Erythroblast (primary cell): ENCODE data around the gene ANKRD13D.

Experiments
- DNase-seq, 2 experiments: peaks; one replicate each; lab custom pipeline; 2025; lab: John Stamatoyannopoulos, UW
- GATA1 ChIP-seq: IDR thresholded peaks from 2 replicates; pipeline ENCODE4 v1.6.1; 2011; ENCODE audit warnings: low read depth, mild to moderate bottlenecking, control low read depth, low read length, moderate library complexity
- POLR2A ChIP-seq: IDR thresholded peaks from 2 replicates; pipeline ENCODE4 v1.6.1; 2011; ENCODE audit warnings: mild to moderate bottlenecking, low read length

Gene ANKRD13D

DNA sequence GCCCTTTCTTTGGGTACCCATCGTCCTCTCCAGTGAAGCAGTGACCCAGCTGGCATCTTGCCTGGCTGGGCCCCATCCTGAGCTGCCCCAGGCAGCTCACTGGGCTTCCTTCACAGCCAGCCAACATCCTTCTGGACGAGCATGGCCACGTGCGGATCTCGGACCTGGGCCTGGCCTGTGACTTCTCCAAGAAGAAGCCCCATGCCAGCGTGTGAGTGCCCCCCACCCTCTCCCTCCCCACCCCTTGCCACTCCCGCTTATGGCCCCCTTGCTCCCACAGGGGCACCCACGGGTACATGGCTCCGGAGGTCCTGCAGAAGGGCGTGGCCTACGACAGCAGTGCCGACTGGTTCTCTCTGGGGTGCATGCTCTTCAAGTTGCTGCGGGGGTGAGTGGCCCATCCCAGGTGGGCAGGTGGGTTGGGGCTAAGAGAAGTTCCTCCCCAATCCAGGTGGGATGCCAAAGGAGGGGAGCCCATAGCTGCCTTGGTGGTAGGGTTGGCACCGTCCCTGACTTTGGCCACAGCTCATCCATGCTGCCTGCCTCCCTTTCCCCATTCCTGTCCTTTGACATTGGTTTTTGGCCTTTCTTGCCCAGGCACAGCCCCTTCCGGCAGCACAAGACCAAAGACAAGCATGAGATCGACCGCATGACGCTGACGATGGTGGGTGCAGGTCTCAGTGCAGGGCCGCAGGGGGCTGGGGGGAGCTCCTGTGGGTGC lies 6.8 kb upstream of the ANKRD13D start:
- TF ChIP-seq POLR2A (no peak), GATA1 (no peak)
- no peak for DNase-seq

DNA sequence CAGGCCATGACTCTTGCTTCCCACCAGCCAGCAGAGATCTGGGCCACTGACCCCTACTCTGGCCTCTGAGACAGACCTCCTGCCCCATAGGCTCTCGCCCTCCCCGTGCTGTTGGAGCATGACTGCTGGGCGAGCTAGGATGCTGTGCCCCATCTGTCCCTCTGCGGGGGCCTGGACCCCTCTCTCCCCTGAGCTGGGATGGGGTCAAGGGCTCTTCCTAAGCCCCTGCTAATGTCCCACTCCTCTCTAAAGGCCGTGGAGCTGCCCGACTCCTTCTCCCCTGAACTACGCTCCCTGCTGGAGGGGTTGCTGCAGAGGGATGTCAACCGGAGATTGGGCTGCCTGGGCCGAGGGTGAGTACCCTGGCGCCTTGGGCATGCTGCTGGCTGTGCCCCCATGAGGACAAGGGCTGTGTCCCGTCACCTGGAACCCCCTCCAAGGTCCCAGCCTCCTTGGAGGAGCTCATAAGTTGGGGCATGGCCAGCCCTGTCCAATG lies 6.2 kb upstream of the ANKRD13D start:
- DNase-seq = no peak
- TF ChIP-seq POLR2A (no peak), GATA1 (no peak)

DNA sequence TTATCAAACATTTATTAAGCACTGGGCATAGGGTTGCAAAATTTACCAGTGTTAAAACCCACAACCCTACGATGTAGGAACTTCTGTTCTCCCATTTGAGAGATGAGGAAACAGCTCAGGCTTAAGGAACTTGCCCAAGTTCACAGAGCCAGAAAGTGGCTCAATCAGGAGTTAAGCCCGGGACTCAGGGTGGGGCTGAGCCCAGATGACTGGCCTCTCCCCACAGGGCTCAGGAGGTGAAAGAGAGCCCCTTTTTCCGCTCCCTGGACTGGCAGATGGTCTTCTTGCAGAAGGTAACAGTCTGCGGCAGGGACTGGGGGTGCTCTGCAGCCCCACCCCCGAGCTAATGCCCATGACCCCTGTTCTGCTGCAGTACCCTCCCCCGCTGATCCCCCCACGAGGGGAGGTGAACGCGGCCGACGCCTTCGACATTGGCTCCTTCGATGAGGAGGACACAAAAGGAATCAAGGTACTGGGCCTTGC lies 5.6 kb upstream of the ANKRD13D start:
- TF ChIP-seq GATA1 = no peak
- no peak for TF ChIP-seq POLR2A
- no peak for DNase-seq

DNA sequence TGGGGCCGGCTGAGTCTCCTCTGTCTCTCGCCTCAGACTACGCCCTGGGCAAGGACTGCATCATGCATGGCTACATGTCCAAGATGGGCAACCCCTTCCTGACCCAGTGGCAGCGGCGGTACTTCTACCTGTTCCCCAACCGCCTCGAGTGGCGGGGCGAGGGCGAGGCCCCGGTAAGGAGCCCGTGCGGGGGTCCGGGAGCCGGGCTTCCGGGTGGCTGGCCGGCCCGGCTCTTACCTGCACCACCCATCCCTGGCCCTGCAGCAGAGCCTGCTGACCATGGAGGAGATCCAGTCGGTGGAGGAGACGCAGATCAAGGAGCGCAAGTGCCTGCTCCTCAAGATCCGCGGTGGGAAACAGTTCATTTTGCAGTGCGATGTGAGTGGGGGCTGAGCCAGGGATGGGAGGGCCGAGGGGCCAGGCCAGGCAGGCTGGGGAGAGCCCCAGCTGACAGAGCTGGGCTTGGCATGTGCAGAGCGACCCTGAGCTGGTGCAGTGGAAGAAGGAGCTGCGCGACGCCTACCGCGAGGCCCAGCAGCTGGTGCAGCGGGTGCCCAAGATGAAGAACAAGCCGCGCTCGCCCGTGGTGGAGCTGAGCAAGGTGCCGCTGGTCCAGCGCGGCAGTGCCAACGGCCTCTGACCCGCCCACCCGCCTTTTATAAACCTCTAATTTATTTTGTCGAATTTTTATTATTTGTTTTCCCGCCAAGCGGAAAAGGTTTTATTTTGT lies 4.1 kb upstream of the ANKRD13D start:
- no peak for DNase-seq
- no peak for TF ChIP-seq GATA1
- no peak for TF ChIP-seq POLR2A

DNA sequence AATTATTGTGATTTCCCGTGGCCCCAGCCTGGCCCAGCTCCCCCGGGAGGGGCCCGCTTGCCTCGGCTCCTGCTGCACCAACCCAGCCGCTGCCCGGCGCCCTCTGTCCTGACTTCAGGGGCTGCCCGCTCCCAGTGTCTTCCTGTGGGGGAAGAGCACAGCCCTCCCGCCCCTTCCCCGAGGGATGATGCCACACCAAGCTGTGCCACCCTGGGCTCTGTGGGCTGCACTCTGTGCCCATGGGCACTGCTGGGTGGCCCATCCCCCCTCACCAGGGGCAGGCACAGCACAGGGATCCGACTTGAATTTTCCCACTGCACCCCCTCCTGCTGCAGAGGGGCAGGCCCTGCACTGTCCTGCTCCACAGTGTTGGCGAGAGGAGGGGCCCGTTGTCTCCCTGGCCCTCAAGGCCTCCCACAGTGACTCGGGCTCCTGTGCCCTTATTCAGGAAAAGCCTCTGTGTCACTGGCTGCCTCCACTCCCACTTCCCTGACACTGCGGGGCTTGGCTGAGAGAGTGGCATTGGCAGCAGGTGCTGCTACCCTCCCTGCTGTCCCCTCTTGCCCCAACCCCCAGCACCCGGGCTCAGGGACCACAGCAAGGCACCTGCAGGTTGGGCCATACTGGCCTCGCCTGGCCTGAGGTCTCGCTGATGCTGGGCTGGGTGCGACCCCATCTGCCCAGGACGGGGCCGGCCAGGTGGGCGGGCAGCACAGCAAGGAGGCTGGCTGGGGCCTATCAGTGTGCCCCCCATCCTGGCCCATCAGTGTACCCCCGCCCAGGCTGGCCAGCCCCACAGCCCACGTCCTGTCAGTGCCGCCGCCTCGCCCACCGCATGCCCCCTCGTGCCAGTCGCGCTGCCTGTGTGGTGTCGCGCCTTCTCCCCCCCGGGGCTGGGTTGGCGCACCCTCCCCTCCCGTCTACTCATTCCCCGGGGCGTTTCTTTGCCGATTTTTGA lies 3.3 kb upstream of the ANKRD13D start:
- TF ChIP-seq GATA1 = no peak
- TF ChIP-seq POLR2A = no peak
- no peak for DNase-seq

DNA sequence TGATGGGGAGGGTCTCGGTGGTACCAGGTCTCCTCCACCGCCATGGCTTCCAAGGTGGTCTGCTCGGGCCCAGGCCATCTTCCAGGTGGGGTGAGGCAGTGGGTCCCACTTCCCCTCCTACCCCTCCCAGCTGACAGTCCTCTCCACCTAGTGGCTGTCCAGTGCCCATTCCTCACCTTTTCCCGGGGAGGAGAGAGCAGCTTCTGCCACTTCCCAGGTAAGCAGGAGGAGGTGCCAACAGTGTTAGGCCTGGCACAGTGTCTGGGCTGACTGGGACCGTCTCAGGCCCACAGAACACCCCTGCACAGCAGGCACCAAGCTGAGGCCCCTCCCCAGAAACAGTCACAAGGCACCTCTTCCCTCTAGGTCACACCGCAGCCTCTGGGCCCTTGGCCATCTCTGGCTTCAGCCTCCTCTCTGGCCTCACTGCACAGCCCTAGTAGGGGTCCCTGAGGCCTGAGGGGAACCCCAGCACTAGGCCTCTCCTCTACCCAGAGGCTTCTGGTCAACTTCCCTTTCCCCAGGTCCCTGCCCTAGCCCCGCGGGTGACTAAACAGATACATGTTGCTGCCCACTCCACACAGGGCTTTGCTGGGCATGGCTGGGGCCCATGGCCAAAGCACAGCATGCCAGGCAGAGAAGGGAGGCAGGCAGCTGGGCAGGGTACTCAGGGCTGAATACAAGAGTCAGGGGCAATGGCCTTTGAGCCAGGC lies 2.3 kb upstream of the ANKRD13D start:
- DNase-seq = no peak
- TF ChIP-seq POLR2A (no peak), GATA1 (no peak)

DNA sequence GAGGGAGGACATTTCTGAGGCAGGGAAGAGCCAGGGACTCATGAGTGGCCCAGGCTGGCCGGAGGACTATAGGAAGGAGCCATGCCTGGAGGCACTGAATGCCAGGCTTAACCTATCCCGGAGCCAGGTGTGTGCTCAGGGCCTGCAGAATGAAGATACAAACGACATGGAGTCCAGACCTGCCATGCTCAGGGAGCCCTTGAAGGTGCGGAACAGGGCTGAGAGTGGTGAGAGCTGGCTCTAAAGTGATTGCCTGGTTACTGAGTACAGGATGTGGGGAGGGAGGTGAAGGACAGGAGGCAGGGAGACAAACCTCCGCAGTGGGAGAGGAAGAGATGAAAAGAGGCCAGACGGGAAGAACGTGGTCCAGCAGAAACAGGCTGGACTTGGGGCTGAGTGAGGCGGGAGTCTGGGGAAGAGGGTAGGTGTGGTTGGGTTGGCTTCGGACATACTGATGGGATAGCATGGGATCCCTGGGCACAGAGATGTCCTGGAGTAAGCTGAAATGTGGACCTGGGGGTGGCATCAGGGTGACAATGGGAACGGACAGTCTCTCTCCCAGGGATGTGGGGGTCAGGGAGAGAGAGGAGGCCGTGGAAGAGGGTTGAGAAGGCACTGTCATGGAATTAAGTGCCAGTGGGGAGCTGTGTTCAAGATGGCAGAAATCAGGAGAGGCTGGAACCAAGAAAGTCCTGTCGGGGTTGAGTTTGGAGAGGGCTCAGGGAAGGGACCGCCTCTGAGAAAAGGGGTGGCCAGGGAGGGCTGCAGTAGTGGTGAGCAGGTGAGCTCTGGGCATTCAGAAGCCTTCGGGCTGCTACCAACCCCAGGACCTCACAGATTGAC lies 1.5 kb upstream of the ANKRD13D start:
- no peak for DNase-seq
- TF ChIP-seq GATA1 (no peak), POLR2A (no peak)

DNA sequence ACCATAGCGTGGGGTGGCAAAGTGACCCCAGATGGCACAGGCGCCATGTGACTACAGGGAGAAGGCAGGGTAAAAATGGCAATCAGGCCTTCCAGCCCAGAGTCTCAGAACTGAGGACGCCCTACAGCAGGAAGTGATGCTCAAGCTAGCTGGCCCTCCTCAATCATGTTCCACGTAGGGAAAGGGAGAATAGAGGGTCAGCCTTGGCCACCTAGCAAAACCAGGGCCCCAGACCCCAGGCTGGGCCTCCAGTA lies 978 bp upstream of the ANKRD13D start:
- TF ChIP-seq GATA1 (no peak), POLR2A (no peak)
- no peak for DNase-seq

DNA sequence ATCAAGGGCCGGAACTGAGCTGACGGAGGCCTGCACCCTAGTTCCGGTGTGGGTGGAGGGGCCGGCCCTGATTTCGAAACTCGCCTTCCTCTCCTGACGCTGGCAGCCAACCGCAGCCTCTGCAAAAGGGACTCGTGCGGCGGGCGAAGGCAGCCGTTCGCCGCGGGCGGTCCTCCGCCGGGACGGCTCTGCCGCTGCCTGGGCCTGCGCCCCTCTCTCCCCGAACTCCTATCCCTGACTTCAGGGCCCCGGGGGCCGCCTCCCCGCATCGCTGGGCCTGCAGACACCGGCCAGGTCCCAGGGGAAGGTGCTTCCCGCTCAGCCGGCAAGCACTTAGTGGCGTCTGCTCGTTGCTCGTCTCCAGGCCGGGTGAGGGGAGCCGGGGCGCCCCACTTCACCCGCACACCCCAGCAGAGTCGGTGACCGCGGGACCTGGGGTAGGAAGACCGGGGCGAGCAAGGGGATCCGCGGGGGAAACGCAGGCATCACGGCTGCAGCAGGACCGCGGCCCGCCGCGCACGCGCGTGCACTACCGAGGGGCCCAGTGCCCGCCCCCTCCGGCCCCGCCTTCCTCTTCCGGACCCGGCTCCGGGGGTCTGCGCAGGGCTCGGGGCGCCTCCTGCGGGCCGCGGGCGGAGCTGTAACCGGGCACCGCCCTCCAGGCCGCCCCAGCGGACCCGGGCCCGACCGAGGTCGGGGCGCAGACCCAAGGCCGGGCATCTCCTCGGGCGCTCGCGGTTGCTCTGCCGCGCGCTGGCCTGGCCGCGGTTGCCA lies 464 bp upstream of the ANKRD13D start:
- TF ChIP-seq POLR2A (peak; percentile 65), GATA1 (no peak)
- DNase-seq = peak; percentile 88 to 90

DNA sequence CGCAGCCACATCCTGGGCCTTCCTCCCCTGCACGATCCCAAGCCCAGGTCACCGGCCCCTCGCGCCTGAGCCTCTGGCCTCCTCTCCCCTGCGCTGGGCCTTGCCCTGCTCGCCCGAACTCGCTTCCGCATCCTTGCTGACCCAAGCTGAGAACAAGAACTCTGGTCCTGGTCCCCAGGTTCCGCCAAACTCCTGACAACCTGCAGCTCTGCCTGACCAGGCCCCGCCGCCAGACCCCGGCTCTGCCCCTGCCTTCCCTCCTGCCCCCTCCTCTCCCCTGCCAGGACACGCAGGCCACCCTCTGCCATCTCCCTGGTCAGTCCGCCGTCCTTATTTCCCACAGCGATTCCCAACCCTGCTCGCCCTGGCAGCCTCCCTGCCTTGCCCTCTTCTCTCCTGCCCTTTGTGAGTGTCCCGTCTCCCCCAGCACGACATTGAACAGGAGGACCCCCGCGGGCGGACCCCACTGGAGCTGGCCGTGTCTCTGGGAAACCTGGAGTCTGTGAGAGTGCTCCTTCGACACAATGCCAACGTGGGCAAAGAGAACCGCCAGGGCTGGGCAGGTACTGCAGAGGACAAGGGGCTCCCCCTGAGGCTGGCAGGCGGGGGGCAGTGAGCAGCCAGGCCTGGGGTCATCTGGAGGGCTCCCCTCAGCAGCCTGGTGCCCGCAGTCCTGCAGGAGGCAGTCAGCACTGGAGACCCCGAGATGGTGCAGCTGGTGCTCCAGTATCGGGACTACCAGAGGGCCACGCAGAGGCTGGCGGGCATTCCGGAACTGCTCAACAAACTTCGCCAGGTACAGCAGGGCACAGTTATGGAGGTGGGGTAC lies 762 bp downstream of the ANKRD13D start:
- TF ChIP-seq POLR2A = no peak
- peak in 1 of 2 experiments; percentile 50 for DNase-seq

DNA sequence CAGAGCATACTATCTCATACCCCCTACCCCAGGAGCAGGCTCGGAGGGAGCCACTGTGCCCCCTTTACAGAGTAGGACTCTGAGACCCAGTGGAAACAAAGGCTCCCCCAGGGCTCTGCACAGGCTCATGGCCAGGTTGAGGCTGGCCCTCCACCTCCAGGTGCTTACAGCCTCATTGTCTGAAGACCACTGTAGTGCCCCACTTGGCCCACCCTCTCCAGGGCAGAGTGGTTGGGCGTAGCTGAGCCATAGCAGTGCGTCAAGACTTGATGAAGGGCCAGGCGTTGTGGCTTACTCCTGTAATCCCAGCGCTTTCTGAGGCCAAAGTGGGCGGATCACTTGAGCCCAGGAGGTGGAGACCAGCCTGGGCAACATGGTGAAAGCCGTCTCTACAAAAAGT lies 1.7 kb downstream of the ANKRD13D start:
- no peak for DNase-seq
- no peak for TF ChIP-seq GATA1
- no peak for TF ChIP-seq POLR2A
